ENCODE data around the gene PITPNC1.
A peak's percentile ranks its signal among the peaks of the same experiment; 100 is the strongest.

Gene PITPNC1

DNA sequence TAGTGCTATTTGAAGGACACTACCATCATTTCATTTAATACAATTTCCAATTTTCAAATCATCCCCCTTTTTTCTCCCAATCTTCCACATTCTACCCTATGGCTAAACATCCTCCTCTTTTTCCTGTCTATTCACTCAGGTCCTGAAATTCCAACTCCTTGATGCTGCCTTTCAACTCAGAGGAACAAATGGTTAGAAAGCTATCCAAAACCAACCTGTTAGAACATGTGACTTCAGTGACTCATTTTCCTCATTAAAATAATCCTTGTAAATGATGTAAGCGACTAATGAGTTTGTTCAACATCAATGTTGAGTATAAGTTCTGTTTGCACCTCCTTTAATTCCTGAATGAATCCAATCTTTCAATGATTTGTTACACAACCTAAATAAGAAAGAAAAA is 16.2 kb upstream of the PITPNC1 start:
- H3K4me3 ChIP-seq (ENCODE audit: low read depth, low read length), result no peak overlapping the region
- TF ChIP-seq CTCF (conservative IDR thresholded peaks at IDR 0.05; ENCODE audit: low read depth, low read length), result no peak
- DNase-seq (ENCODE audit: low read depth), result no peak

DNA sequence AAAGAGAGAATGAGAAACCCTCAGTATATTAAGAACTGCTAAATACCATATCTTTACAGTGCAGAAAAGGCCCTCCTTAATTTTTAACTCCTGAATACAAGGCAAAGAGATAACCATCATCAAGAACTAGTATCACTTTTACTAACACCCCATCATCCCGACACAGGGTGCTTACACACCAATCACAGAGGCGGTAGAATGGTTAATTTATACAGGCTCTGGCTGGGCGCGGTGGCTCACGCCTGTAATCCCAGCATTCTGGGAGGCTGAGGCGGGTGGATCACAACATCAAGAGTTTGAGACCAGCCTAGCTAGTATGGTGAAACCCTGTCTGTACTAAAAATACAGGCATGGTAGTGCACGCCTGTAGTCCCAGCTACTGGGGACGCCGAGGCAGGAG is 14.9 kb upstream of the PITPNC1 start:
- DNase-seq (ENCODE audit: low read depth), result no peak
- no peak for TF ChIP-seq CTCF (conservative IDR thresholded peaks at IDR 0.05; ENCODE audit: low read depth, low read length)
- H3K4me3 ChIP-seq (ENCODE audit: low read depth, low read length), result no peak overlapping the region

DNA sequence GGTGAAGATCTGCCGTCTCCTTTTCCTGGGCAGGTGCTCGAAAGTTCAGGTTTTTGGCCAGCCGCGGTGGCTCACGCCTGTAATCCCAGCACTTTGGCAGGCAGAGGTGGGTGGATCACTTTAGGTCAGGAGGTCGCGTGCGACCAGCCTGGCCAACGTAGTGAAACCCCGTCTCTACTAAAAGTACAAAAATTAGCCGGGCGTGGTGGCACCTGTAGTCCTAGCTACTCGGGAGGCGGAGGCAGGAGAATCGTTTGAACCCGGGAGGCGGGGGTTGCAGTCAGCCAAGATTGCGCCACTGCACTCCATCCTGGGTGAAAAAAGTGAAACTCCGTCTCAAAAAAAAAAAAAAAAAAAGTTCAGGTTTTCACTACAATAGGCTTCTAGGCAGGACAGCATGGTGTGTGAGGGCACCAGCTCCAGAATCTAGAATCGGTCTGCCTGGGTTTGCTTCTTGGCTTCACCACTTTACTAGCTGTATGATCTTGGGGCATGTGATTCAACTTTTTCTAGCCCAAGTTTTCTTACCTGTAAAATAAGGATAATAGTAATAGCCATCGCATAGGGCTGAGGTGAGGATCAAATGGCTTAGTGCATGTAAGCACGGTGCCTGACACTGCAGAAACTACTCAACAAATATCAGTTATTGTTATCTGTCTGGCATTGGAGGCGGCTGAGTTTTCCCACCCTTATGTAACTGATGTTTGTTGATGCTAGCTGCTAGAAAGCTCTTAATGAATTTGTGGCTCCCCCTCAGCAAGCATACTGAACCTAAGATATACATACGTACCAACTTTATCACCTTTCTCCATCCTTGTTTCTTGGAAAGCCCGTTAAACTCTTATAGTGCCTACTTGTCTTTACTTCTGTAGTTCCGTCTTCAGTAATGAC is 12.0 kb upstream of the PITPNC1 start:
- DNase-seq (ENCODE audit: low read depth), result no peak
- peak overlapping the region; percentile 90 for H3K4me3 ChIP-seq (ENCODE audit: low read depth, low read length)
- no peak for TF ChIP-seq CTCF (conservative IDR thresholded peaks at IDR 0.05; ENCODE audit: low read depth, low read length)

GRCh38 chr17:67365738-67366192 is 11.3 kb upstream of the PITPNC1 start:
- no peak for TF ChIP-seq CTCF (conservative IDR thresholded peaks at IDR 0.05; ENCODE audit: low read depth, low read length)
- peak overlapping the region; percentile 90 for H3K4me3 ChIP-seq (ENCODE audit: low read depth, low read length)
- peak; percentile 76 for DNase-seq (ENCODE audit: low read depth)

DNA sequence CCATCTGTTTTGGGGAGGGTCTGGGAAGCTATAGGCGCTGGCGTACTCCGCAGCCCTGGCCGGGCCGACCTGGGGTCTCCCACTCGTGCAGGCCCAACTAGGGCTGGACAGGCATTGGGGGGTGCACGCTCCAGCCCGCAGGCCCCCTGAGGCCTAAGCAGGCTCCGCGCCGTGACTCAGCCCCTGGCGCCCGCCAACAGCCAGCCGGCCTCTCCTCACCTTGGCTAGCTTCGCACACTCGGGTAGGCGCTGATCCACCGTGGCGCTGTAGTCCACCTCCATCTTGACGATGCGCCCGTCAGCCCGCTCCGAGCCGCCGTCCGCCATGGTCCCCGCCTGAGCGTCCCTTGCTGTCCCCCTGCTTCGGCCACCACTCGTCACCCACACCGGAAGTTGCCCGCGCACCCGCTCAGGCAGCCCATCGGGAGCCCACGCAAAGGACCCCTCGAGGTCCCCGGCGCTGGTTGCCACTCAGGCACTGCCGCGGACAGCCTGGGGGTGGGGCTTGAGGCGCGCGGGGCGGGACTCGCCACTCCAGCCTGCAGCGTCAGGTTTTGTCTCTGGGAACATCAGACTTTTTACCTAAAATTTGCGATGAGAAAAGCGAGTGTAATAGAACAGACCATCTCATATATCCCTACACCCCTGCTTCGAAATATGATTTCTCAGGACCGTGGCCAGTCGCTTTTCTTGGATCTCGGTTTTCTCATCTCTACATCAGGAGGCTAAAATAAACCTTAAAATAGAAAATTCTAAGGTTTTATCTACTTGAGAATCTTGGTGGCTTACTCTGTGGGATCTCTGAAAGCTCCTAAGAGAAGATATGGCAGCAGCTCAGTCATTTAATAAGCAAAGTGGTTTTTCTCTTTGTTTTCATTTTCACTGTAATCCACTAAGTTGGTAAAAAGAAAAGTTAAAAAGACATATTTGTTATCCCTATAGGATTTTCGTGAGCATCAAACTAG is 10.6 kb upstream of the PITPNC1 start, which contains the start of gene PSMD12:
PSMD12 (minus strand) TSS at position 385 of the 965 bp plus-strand sequence; CDS start at position 327, 58 bp downstream.
- peak within 1 kb of the TSS; percentile 90 for H3K4me3 ChIP-seq (ENCODE audit: low read depth, low read length)
- peak; percentile 17 for TF ChIP-seq CTCF (conservative IDR thresholded peaks at IDR 0.05; ENCODE audit: low read depth, low read length)

DNA sequence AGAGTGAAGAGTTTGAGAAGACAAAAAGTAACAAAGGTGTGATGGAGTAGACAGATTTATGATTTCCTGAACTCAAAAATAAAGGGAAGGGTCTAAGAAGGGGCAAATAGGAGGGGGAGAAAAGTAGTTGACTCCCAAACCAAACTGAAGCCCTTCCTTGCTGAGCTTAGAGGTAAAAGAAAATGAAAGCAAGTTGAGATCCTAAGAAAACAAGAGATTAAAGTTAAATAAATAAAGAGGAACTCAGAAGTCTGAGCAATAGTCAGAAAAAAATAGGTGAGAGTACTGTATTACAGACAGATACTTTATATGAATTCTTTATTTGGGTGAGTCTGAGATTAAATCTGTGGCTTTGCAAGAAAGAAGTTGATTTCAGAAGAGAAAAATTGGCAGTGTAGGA is 7.4 kb upstream of the PITPNC1 start:
- TF ChIP-seq CTCF (conservative IDR thresholded peaks at IDR 0.05; ENCODE audit: low read depth, low read length), result no peak
- no peak overlapping the region for H3K4me3 ChIP-seq (ENCODE audit: low read depth, low read length)

More for the DNA sequence above, 10.6 kb upstream of the PITPNC1 start, which contains the start of gene PSMD12:
- DNase-seq (ENCODE audit: low read depth), result peak; percentile 93

More for the DNA sequence above, 7.4 kb upstream of the PITPNC1 start:
- DNase-seq (ENCODE audit: low read depth), result no peak

Data from choroid plexus epithelial cell (primary cell).